ENCODE measurements around the gene SAMD10. TPM values are rescaled to one million over a fixed set of nuclear protein-coding genes. Genes with fewer than 3 reads are reported as not detected.

SAMD10 gene
- total and polyA plus RNA-seq, 2 of the 8 experiments (the other 6 are each of a cell fraction or from before 2014, with no cell fraction given), result 3.0 to 5.2 TPM

DNA sequence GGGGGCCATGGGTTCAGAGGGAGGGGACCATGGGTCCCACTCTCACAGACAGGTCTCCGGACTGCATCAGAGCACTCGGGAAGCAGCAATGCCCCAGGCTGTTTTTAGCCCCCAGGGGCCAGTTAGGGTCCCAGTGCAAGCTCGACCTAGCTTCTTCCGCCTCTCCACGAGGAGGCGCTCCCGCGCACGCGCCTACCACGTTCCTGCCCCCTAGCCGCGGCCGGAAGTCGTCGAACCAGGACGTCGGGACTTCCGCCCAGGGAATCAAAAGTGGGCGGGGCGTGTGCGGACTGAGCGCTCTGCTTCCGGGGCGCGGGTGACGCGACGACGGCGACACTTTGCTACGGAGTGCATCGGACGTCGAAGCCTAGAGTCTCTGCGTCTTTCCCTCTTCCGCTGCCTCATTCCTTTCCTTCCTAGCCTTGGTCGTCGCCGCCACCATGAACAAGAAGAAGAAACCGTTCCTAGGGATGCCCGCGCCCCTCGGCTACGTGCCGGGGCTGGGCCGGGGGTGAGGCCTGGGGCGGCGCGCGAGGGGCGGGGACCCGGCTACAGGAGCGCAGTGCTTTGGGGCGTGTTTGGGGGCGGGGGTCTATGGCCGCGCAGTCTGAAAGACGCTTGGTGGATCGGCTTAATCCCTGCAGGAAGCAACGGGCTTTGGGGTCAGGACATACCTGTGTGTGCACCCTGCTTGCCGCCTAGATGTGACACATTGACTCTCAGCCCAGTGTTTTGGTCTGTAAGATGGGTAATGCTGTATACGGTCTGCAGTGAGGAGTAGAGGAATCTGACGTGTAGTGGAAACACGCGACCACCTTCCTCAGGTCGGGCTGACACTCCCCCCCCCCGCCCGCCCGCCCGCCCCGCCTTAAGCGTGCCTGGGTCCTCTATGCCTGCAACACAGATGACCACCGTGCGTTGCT, 1.6 kb upstream of the SAMD10 start, which contains the start of gene PRPF6 (continued):
- no peak for TF ChIP-seq MAFK (IDR thresholded peaks at IDR 0.05; ENCODE audit: low read depth, low read length)
- TF ChIP-seq RXRA (IDR thresholded peaks at IDR 0.05; ENCODE audit: insufficient read depth, low read depth, low read length), result no peak
- TF ChIP-seq, protein P1, sequence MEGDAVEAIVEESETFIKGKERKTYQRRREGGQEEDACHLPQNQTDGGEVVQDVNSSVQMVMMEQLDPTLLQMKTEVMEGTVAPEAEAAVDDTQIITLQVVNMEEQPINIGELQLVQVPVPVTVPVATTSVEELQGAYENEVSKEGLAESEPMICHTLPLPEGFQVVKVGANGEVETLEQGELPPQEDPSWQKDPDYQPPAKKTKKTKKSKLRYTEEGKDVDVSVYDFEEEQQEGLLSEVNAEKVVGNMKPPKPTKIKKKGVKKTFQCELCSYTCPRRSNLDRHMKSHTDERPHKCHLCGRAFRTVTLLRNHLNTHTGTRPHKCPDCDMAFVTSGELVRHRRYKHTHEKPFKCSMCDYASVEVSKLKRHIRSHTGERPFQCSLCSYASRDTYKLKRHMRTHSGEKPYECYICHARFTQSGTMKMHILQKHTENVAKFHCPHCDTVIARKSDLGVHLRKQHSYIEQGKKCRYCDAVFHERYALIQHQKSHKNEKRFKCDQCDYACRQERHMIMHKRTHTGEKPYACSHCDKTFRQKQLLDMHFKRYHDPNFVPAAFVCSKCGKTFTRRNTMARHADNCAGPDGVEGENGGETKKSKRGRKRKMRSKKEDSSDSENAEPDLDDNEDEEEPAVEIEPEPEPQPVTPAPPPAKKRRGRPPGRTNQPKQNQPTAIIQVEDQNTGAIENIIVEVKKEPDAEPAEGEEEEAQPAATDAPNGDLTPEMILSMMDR (IDR thresholded peaks at IDR 0.05; ENCODE audit: control extremely low read depth in 1 of 3, insufficient read depth in 1 of 3, low read depth in 1 of 3, low read length in 3 of 3), result peak; percentile 97 to 100 (median 98)
- TF ChIP-seq, protein P2, sequence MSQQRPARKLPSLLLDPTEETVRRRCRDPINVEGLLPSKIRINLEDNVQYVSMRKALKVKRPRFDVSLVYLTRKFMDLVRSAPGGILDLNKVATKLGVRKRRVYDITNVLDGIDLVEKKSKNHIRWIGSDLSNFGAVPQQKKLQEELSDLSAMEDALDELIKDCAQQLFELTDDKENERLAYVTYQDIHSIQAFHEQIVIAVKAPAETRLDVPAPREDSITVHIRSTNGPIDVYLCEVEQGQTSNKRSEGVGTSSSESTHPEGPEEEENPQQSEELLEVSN (IDR thresholded peaks at IDR 0.05), result peak; percentile 80
- no peak for TF ChIP-seq BACH1 (IDR thresholded peaks at IDR 0.05; ENCODE audit: low read length)
- TF ChIP-seq JUND (IDR thresholded peaks at IDR 0.05; ENCODE audit: low read length), result no peak
- TF ChIP-seq SIN3A (conservative IDR thresholded peaks at IDR 0.05 in 1 of 2, IDR thresholded peaks at IDR 0.05 in 1 of 2; ENCODE audit: low read depth in 1 of 2, low read length in 2 of 2), result peak; percentile 46 to 94; a peak in 2 of 4 replicates
- no peak for TF ChIP-seq SUZ12 (IDR thresholded peaks at IDR 0.05; ENCODE audit: low read length)
- TF ChIP-seq GABPA (IDR thresholded peaks at IDR 0.05; ENCODE audit: borderline replicate concordance, insufficient read depth, low read length), result peak; percentile 98
- TF ChIP-seq TEAD4 (IDR thresholded peaks at IDR 0.05; ENCODE audit: low read depth, low read length), result peak; percentile 61; the same call in 1 of the 2 replicates
- peak; percentile 35 to 47; a peak in 3 of 4 replicates for TF ChIP-seq RAD21 (IDR thresholded peaks at IDR 0.05 in 1 of 2, conservative IDR thresholded peaks at IDR 0.05 in 1 of 2; ENCODE audit: low read depth in 2 of 2, low read length in 2 of 2)
- TF ChIP-seq ZNF274 (IDR thresholded peaks at IDR 0.05; ENCODE audit: borderline replicate concordance, extremely low read depth, low read length), result no peak
- no peak for TF ChIP-seq KDM1A (IDR thresholded peaks at IDR 0.05; ENCODE audit: borderline replicate concordance, low read length)
- peak; percentile 74 for TF ChIP-seq TAF1 (IDR thresholded peaks at IDR 0.05; ENCODE audit: low read depth, low read length)
- TF ChIP-seq BRCA1 (IDR thresholded peaks at IDR 0.05; ENCODE audit: low read depth, low read length), result 0 out of 2 replicates have a peak, but pooled peaks have one; percentile 45
- TF ChIP-seq EGR1 (IDR thresholded peaks at IDR 0.05; ENCODE audit: borderline replicate concordance, low read depth, low read length), result no peak; the same call in 1 of the 2 replicates
- peak; percentile 79 for TF ChIP-seq KDM4A (IDR thresholded peaks at IDR 0.05; ENCODE audit: low read depth, low read length, severe bottlenecking)
- TF ChIP-seq KDM5A (IDR thresholded peaks at IDR 0.05; ENCODE audit: low read length), result peak; percentile 91
- TF ChIP-seq TBP (IDR thresholded peaks at IDR 0.05; ENCODE audit: low read depth, low read length), result peak; percentile 61; the same call in 1 of the 2 replicates

Measured in H1 (cell line).